AG04450 (cell line): ENCODE results near the gene RALBP1. TPM values are rescaled to one million over a fixed set of nuclear protein-coding genes. Genes with fewer than 3 reads are reported as not detected.

ENCODE experiments used
- CTCF ChIA-PET: fragments of 300-600, 350-600 bp; formaldehyde crosslinking; extraction: SDS; loops from one replicate; lab custom pipeline; 2022; ENCODE audit warnings: antibody characterized with exemption, inconsistent platforms; lab: Charles Lee
- POLR2A ChIA-PET: fragments of 350-600 bp; formaldehyde crosslinking; extraction: SDS; loops from one replicate; lab custom pipeline; 2021; ENCODE audit warnings: antibody characterized with exemption, inconsistent platforms; lab: Yijun Ruan, JAX
- DNase-seq: peaks from one replicate; pipeline ENCODE4 v3.0.0-alpha.2; 2011; ENCODE audit warnings: low read depth, low spot score
- H3K27ac ChIP-seq: one replicate; pipeline ENCODE4 v1.5.1; 2012; ENCODE audit warnings: low read depth, low read length, control low read depth
- H3K27me3 ChIP-seq: one replicate; pipeline ENCODE4 v1.6.0; 2012; ENCODE audit warnings: low read length; ENCODE audit not compliant: control insufficient read depth, insufficient read depth
- H3K4me3 ChIP-seq: 2 replicates; pipeline ENCODE4 v1.5.1; 2011; ENCODE audit warnings: mild to moderate bottlenecking, low read depth, low read length, control low read depth
- H3K9me3 ChIP-seq: 2 replicates; pipeline ENCODE4 v1.5.1; 2012; ENCODE audit warnings: low read length; ENCODE audit not compliant: control insufficient read depth, insufficient read depth
- polyA plus RNA-seq: library from polyadenylated mRNA; depleted of rRNA; stranded (reverse); fragments of >200 nt; gene quantifications from 2 replicates; pipeline ENCODE4 v1.2.3, GENCODE V29; 2011
- TF ChIP-seq, protein P1 (sequence below): IDR thresholded peaks from 2 replicates; pipeline ENCODE4 v1.5.1; 2011; ENCODE audit warnings: low read depth, low read length, control low read depth, inconsistent platforms

The RALBP1 gene
- polyA plus RNA-seq, 1 experiment, result 59.8 TPM

DNA sequence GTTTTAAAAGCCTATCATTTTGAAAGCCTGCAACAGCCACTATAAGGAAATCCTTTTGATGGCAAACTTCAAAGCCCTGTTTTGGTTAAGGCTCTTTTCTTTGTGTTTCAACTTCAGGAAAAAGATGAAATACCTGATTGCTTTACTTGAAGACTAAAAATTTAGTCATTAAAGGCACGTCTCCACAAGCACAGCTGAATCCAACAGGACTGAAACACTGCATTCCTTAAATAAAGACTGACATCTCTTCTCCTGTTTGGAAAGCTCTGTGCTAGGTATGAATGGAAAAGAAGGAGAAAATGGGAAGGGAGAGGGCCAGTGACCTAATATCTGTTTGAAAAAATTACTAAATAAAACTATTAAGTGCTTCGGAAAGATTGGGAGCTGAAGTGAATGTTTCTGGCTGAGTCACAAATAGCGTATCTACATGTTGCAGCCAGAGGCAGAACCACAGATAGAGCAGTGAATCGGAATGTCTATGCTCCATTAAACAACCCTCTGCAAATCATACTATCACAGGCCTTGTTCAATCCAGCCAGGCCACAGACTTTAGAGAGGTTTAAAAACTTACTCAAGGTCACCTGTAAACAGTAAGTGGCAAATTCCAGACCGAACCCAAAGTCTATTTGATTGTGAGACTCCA lies 21.1 kb upstream of the RALBP1 start:
- no peak for DNase-seq
- POLR2A ChIA-PET, result no interaction called here
- H3K27me3 ChIP-seq, result no peaks in the 10 kb centered on the region
- TF ChIP-seq, protein P1, sequence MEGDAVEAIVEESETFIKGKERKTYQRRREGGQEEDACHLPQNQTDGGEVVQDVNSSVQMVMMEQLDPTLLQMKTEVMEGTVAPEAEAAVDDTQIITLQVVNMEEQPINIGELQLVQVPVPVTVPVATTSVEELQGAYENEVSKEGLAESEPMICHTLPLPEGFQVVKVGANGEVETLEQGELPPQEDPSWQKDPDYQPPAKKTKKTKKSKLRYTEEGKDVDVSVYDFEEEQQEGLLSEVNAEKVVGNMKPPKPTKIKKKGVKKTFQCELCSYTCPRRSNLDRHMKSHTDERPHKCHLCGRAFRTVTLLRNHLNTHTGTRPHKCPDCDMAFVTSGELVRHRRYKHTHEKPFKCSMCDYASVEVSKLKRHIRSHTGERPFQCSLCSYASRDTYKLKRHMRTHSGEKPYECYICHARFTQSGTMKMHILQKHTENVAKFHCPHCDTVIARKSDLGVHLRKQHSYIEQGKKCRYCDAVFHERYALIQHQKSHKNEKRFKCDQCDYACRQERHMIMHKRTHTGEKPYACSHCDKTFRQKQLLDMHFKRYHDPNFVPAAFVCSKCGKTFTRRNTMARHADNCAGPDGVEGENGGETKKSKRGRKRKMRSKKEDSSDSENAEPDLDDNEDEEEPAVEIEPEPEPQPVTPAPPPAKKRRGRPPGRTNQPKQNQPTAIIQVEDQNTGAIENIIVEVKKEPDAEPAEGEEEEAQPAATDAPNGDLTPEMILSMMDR, result no peak
- peaks cover 5% of the 10 kb centered on the region for H3K9me3 ChIP-seq
- no peak overlapping the region for H3K27ac ChIP-seq
- no peak overlapping the region for H3K4me3 ChIP-seq
- CTCF ChIA-PET, result no interaction called here

DNA sequence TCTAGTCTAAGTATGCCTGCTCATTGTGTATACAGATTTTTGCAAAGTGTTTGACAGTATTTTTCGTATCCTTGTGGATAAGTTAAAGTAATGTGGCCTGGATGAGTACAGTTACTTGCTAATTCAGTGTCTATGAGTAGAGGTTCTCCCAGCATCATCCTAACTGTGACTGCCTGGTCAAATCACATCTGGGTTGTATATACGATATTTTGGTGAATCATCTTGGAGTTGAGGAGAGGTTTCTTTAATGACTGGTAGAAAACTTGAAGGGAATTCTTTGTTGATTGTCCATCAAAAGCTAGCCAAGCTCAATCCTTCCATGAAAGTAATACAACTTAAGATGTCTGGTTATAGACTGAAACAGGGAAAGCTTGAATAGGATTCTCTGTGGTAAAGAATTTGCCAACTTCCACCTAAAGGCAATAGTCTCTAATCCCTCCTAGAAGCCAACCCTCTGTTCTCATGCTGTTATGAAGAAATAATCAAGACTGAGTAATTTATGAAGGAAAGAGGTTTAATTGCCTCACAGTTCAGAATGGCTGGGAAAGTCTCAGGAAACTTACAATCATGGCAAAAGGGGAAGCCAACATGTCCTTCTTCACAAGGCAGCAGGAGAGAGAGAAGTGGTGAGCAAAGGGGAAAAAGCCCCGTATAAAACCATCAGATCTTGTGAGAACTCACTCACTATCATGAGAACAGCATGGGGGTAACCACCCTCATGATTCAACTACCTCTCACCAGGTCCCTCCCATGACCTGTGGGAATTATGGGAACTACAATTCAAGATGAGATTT lies 19.4 kb upstream of the RALBP1 start:
- POLR2A ChIA-PET, result no interaction called here
- DNase-seq, result no peak
- Histone ChIP-seq H3K27ac (no peak overlapping the region), H3K27me3 (no peaks in the 10 kb centered on the region), H3K4me3 (no peak overlapping the region), H3K9me3 (peaks cover 5% of the 10 kb centered on the region; the same call in 1 of the 2 replicates)
- TF ChIP-seq, protein P1, result no peak
- CTCF ChIA-PET, result no interaction called here

DNA sequence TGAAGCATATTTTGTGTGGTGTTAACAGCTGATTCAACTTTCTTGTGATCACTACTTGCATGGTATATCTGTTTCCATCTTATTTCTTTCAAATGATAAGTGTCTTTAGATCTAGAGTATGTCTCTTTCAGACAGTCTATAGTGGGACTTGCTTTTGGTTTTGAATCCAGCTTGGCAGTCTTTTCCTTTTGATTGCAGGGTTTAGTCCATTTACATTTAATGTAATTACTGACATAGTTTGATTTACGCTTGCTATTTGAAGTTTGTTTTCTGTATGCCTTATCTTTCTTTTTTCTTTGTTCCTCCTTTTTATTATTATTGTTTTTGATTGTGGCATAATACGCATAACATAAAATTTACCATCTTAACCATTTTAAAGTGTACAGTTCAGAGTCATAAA lies 9.2 kb upstream of the RALBP1 start:
- Histone ChIP-seq H3K4me3 (no peak overlapping the region), H3K9me3 (no peaks in the 10 kb centered on the region; the same call in 1 of the 2 replicates), H3K27me3 (peaks cover 5% of the 10 kb centered on the region), H3K27ac (no peak overlapping the region)
- ChIA-PET CTCF (no interaction called here), POLR2A (no interaction called here)
- DNase-seq, result no peak
- TF ChIP-seq, protein P1, result no peak

DNA sequence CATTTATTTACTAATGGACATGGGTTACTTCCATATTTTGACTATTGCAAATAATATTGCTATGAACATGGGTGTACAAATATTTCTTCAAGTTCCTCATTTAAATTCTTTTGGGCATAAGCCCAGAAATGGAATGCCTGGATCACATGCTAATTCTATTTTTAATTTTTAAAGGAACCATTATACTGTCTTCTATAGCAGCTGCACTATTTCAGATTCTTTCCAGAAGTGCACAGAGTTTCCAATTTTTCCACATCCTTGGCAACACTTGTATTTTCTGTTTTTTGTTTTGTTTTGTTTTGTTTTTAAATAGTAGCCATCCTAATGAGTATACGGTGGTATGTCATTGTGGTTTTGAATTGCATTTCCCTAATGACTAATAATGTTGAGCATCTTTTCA lies 8.5 kb upstream of the RALBP1 start:
- Histone ChIP-seq H3K27ac (no peak overlapping the region), H3K27me3 (peaks cover 2% of the 10 kb centered on the region), H3K4me3 (no peak overlapping the region), H3K9me3 (no peaks in the 10 kb centered on the region; the same call in 1 of the 2 replicates)
- POLR2A ChIA-PET, result no interaction called here
- TF ChIP-seq, protein P1, result no peak
- CTCF ChIA-PET, result no interaction called here
- no peak for DNase-seq

DNA sequence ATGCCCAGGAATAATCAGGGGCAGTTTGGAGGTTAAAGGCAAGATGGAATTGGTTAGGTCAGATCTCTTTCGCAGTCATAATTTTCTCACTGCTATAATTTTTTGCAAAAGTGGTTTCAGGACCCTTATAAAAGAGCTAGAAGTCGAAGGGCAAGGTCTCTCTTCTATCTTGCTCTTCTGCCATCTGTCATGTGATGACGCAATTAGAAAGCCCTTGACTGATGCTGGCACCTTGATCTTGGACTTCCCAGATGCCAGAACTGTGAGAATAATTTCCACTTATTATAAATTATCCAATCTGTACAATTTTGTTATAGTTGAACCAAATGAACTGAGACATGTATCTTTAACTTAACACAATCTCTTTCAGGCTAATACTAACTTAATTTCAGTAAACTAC lies 6.3 kb upstream of the RALBP1 start:
- no peaks in the 10 kb centered on the region for H3K27me3 ChIP-seq
- H3K9me3 ChIP-seq, result no peaks in the 10 kb centered on the region; the same call in 1 of the 2 replicates
- TF ChIP-seq, protein P1, result no peak
- ChIA-PET CTCF (no interaction called here), POLR2A (no interaction called here)
- H3K27ac ChIP-seq, result no peak overlapping the region
- no peak overlapping the region for H3K4me3 ChIP-seq
- DNase-seq, result no peak
